Activated naive CD4-positive, alpha-beta T cell (primary cell): ENCODE measurements around the gene ARMS2.

Experiments
- DNase-seq, 4 experiments: peaks; one replicate each; lab custom pipeline; 2025; lab: John Stamatoyannopoulos, UW

ARMS2 gene

GRCh38 chr10:122473116-122473515 is 18.7 kb downstream of the ARMS2 start:
- no peak for DNase-seq

GRCh38 chr10:122474131-122474818 is 19.8 kb downstream of the ARMS2 start:
- no peak for DNase-seq

- DNase-seq, result no peak
Measured at GRCh38 chr10:122475100-122475499, 20.6 kb downstream of the ARMS2 start.

- no peak for DNase-seq
Measured at GRCh38 chr10:122475591-122476332, 21.3 kb downstream of the ARMS2 start.

- DNase-seq, result no peak
Measured at GRCh38 chr10:122476333-122476695, 21.9 kb downstream of the ARMS2 start.

GRCh38 chr10:122477436-122477835 is 23.0 kb downstream of the ARMS2 start:
- no peak for DNase-seq

- DNase-seq, result no peak
Measured at GRCh38 chr10:122478971-122479370, 24.5 kb downstream of the ARMS2 start.

- DNase-seq, result no peak
Measured at GRCh38 chr10:122480146-122480833, 25.8 kb downstream of the ARMS2 start.

GRCh38 chr10:122481296-122482056 is 27.0 kb downstream of the ARMS2 start:
- DNase-seq, result no peak

- DNase-seq, result no peak
Measured at GRCh38 chr10:122484276-122485060, 30.0 kb downstream of the ARMS2 start.

- DNase-seq, result no peak
Measured at GRCh38 chr10:122485670-122486069, 31.2 kb downstream of the ARMS2 start.

GRCh38 chr10:122486406-122487080 is 32.1 kb downstream of the ARMS2 start:
- no peak for DNase-seq

- DNase-seq, result no peak
Measured at GRCh38 chr10:122487174-122487765, 32.8 kb downstream of the ARMS2 start.

GRCh38 chr10:122490268-122490667 is 35.8 kb downstream of the ARMS2 start:
- no peak for DNase-seq

GRCh38 chr10:122490786-122491680 is 36.6 kb downstream of the ARMS2 start:
- DNase-seq, result no peak

GRCh38 chr10:122492006-122492405 is 37.6 kb downstream of the ARMS2 start:
- DNase-seq, result no peak

GRCh38 chr10:122492999-122493481 is 38.6 kb downstream of the ARMS2 start:
- no peak for DNase-seq

- no peak for DNase-seq
Measured at GRCh38 chr10:122493761-122494160, 39.3 kb downstream of the ARMS2 start.

- DNase-seq, result no peak
Measured at GRCh38 chr10:122494173-122494820, 39.8 kb downstream of the ARMS2 start.
